ENCODE results near the gene HS3ST3A1.

Gene HS3ST3A1

DNA sequence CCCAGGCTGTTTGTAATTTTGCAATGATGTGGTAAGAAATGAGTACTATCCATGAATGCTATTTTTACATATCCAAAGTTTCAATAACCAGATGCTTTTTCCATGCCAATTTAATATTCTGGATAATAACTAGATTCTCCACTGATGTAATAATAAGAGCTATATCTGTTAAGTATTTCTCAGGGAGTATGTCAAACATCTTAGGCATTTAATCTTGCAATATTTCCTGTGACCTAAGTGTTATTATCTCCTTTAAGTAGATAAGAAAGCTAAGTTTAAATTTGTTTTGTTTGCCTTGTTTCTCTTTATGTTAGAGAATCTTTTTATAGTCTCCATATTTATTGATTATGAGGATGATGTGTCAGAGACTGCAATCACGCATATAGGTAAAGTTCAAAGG lies 32.3 kb upstream of the HS3ST3A1 start:
- no peak for DNase-seq
- TF ChIP-seq CTCF (IDR thresholded peaks at IDR 0.05), result no peak
- no peak overlapping the region for H3K4me3 Mint-ChIP-seq
- H3K27me3 Mint-ChIP-seq (ENCODE audit: low read depth, poor library complexity), result peaks cover 3% of the 10 kb centered on the region
- no peaks in the 10 kb centered on the region for H3K36me3 Mint-ChIP-seq (ENCODE audit: low read depth)
- no peaks in the 10 kb centered on the region for H3K4me1 Mint-ChIP-seq
- no peak overlapping the region for H3K27ac Mint-ChIP-seq
- no peaks in the 10 kb centered on the region for H3K9me3 Mint-ChIP-seq

GRCh38 chr17:13631529-13631928 lies 29.8 kb upstream of the HS3ST3A1 start:
- DNase-seq, result no peak
- no peak overlapping the region for H3K4me3 Mint-ChIP-seq
- H3K27me3 Mint-ChIP-seq (ENCODE audit: low read depth, poor library complexity), result peaks cover 3% of the 10 kb centered on the region
- H3K36me3 Mint-ChIP-seq (ENCODE audit: low read depth), result no peaks in the 10 kb centered on the region
- no peaks in the 10 kb centered on the region for H3K9me3 Mint-ChIP-seq
- no peak overlapping the region for H3K27ac Mint-ChIP-seq
- no peak for TF ChIP-seq CTCF (IDR thresholded peaks at IDR 0.05)
- H3K4me1 Mint-ChIP-seq, result no peaks in the 10 kb centered on the region

GRCh38 chr17:13626703-13627102 lies 25.0 kb upstream of the HS3ST3A1 start:
- H3K4me1 Mint-ChIP-seq, result no peaks in the 10 kb centered on the region
- H3K4me3 Mint-ChIP-seq, result no peak overlapping the region
- no peak for DNase-seq
- no peak overlapping the region for H3K27ac Mint-ChIP-seq
- peaks cover 5% of the 10 kb centered on the region for H3K36me3 Mint-ChIP-seq (ENCODE audit: low read depth)
- H3K27me3 Mint-ChIP-seq (ENCODE audit: low read depth, poor library complexity), result peaks cover 8% of the 10 kb centered on the region
- TF ChIP-seq CTCF (IDR thresholded peaks at IDR 0.05), result no peak
- peaks cover 7% of the 10 kb centered on the region for H3K9me3 Mint-ChIP-seq

DNA sequence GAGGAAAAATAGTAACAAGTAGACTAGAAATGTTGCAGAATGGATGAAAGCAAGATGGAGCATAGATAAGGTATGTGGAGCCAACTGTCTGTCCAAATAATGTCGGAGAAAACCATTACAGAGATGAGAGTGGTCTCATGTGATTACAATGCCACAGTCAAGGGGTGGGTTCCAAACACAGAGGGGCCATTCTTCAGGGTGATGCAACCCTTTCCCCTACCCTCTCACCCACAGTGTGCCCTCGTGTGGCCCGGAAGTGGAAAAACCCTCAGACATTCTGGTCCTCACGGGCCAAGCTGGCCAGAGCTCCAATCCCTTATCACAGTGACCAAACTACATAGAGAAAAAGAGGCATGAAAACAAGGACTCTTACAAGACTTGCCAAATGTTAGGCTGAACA lies 17.7 kb upstream of the HS3ST3A1 start:
- no peak overlapping the region for H3K27ac Mint-ChIP-seq
- TF ChIP-seq CTCF (IDR thresholded peaks at IDR 0.05), result no peak
- H3K9me3 Mint-ChIP-seq, result peaks cover 23% of the 10 kb centered on the region
- no peak overlapping the region for H3K4me3 Mint-ChIP-seq
- H3K4me1 Mint-ChIP-seq, result peaks cover 5% of the 10 kb centered on the region
- peaks cover 17% of the 10 kb centered on the region for H3K36me3 Mint-ChIP-seq (ENCODE audit: low read depth)
- H3K27me3 Mint-ChIP-seq (ENCODE audit: low read depth, poor library complexity), result peaks cover 9% of the 10 kb centered on the region
- DNase-seq, result no peak

- no peak overlapping the region for H3K4me3 Mint-ChIP-seq
- peaks cover 20% of the 10 kb centered on the region for H3K36me3 Mint-ChIP-seq (ENCODE audit: low read depth)
- no peak for DNase-seq
- H3K9me3 Mint-ChIP-seq, result peaks cover 30% of the 10 kb centered on the region
- H3K27me3 Mint-ChIP-seq (ENCODE audit: low read depth, poor library complexity), result no peaks in the 10 kb centered on the region
- peaks cover 5% of the 10 kb centered on the region for H3K4me1 Mint-ChIP-seq
- no peak overlapping the region for H3K27ac Mint-ChIP-seq
- TF ChIP-seq CTCF (IDR thresholded peaks at IDR 0.05), result no peak
Observed at GRCh38 chr17:13616031-13616430, 14.3 kb upstream of the HS3ST3A1 start.

DNA sequence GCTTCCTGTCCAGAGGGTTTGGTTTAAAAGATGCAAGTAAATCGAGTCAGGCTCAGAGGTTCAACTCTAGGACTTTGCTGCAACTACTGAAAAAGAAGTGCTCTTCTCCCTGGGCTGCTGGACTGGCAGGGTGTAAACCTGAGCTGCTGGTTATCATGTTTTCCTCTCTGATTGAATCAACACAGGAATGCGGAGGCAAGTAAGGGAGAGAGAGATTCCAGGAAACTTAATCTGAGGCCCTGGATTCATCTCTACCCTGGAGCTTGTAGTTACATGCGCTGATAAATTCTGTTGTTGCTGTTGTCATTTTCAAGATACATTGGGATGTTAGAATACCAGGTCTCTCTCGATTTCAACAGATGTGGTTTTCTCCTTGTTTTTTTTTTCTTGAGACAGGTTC lies 8.2 kb upstream of the HS3ST3A1 start:
- peaks cover 9% of the 10 kb centered on the region for H3K4me1 Mint-ChIP-seq
- H3K36me3 Mint-ChIP-seq (ENCODE audit: low read depth), result peaks cover 17% of the 10 kb centered on the region
- no peaks in the 10 kb centered on the region for H3K27me3 Mint-ChIP-seq (ENCODE audit: low read depth, poor library complexity)
- H3K9me3 Mint-ChIP-seq, result peaks cover 40% of the 10 kb centered on the region
- no peak overlapping the region for H3K4me3 Mint-ChIP-seq
- H3K27ac Mint-ChIP-seq, result no peak overlapping the region
- DNase-seq, result no peak
- no peak for TF ChIP-seq CTCF (IDR thresholded peaks at IDR 0.05)
